ENCODE data around the gene KCNA10.
"Not testable (repeated sequence)": the region's sequence is repeated elsewhere in the genome, so short reads cannot be mapped to it uniquely, and the experiment has no call there.

The KCNA10 gene

GRCh38 chr1:110533230-110533629 is 14.3 kb upstream of the KCNA10 start:
- no peak for DNase-seq

GRCh38 chr1:110529011-110529410 is 10.0 kb upstream of the KCNA10 start:
- no peak for DNase-seq

GRCh38 chr1:110526201-110526780 is 7.3 kb upstream of the KCNA10 start:
- DNase-seq: no peak

- DNase-seq: no peak
Measured at GRCh38 chr1:110525249-110525595, 6.2 kb upstream of the KCNA10 start.

- DNase-seq: peak; percentile 7
Measured at GRCh38 chr1:110524311-110525248, 5.6 kb upstream of the KCNA10 start.

- no peak for DNase-seq
Measured at GRCh38 chr1:110523011-110523410, 4.0 kb upstream of the KCNA10 start.

GRCh38 chr1:110522560-110522959 is 3.6 kb upstream of the KCNA10 start:
- no peak for DNase-seq

- DNase-seq: no peak
Measured at GRCh38 chr1:110520827-110521226, 1.9 kb upstream of the KCNA10 start.

GRCh38 chr1:110515891-110516290 is 3.1 kb downstream of the KCNA10 start:
- no peak for DNase-seq

GRCh38 chr1:110515041-110515440 is 3.9 kb downstream of the KCNA10 start:
- DNase-seq: no peak

GRCh38 chr1:110513511-110513910 is 5.5 kb downstream of the KCNA10 start:
- DNase-seq: no peak

GRCh38 chr1:110511436-110511835 is 7.5 kb downstream of the KCNA10 start:
- no peak for DNase-seq

- not testable (repeated sequence) for DNase-seq
Measured at GRCh38 chr1:110510921-110511320, 8.1 kb downstream of the KCNA10 start.

- no peak for DNase-seq
Measured at GRCh38 chr1:110509655-110510054, 9.3 kb downstream of the KCNA10 start.

- no peak for DNase-seq
Measured at GRCh38 chr1:110508028-110508940, 10.7 kb downstream of the KCNA10 start.

- DNase-seq: no peak
Measured at GRCh38 chr1:110506541-110506940, 12.4 kb downstream of the KCNA10 start.

GRCh38 chr1:110505596-110505995 is 13.4 kb downstream of the KCNA10 start:
- no peak for DNase-seq

GRCh38 chr1:110504226-110504625 is 14.7 kb downstream of the KCNA10 start:
- no peak for DNase-seq

GRCh38 chr1:110503471-110503870 is 15.5 kb downstream of the KCNA10 start:
- DNase-seq: no peak

GRCh38 chr1:110502402-110503151 is 16.4 kb downstream of the KCNA10 start:
- no peak for DNase-seq

GRCh38 chr1:110501488-110502132 is 17.4 kb downstream of the KCNA10 start:
- no peak for DNase-seq

- no peak for DNase-seq
Measured at GRCh38 chr1:110498270-110498669, 20.7 kb downstream of the KCNA10 start.

Measured in DMS79 (cell line).